ENCODE measurements around the gene VAMP5. TPM values are rescaled to one million over a fixed set of nuclear protein-coding genes. Genes with fewer than 3 reads are reported as not detected.

VAMP5 gene
- total and polyA plus RNA-seq, 9 of the 15 experiments (the other 6 are each of a cell fraction or from before 2014, with no cell fraction given), result 0.54 to 1.9 (median 1.5) TPM; not detected in 2

DNA sequence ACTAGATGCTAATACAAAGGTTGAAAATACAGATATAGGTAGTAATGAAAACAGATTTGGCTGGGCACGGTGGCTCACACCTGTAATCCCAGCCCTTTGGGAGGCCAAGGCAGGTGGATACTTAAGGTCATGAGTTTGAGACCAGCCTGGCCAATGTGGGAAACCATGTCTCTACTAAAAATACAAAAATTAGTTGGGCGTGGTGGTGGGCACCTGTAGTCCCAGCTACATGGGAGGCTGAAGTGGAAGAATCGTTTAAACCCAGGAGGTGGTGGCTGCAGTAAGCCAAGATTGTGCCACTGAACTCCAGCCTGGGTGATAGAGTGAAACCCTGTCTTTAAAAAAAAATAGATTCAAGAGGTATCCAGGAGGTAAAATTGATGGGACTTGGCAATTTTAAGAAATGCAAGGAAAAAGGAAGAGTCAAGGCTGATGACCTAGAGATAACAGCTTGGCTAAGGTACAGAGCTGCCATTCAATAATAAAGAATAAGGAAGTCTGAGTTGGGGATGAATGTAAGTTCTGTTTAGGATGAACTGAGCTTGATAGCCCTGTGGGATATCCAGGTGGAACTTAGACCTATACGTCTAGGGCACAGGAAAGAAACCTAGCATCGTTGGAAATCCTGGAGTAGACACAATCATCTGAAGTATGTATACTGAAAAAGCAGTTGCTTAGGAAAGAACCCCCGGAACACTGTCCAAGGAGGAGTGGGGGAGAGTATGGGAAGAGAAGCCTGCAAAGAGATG is 36.2 kb upstream of the VAMP5 start:
- no peak for ATAC-seq
- in situ Hi-C loops (cut with MboI), result no loop called here
- H3K27ac ChIP-seq (ENCODE audit: extremely low read depth, low read depth, low read length), result no peak overlapping the region

More for the DNA sequence above, 36.2 kb upstream of the VAMP5 start:
- intact Hi-C loops (cut with micrococcal nuclease), result no loop called here
- POLR2A ChIA-PET, result interaction anchor here (0.6 to 24.3 kb wide), 22 partner anchors 3 to 221 kb away, joined by 3 to 1576 read pairs (median 5); partner anchors contain the start of genes CAPG, ELMOD3, GGCX and MAT2A
- H3K4me1 ChIP-seq (replicated peaks in 1 of 2; ENCODE audit: control insufficient read depth in 2 of 2, insufficient read depth in 2 of 2, low read length in 2 of 2), result peaks cover 0 to under 1% of the 10 kb centered on the region in 2 experiments; a peak in 2 of 5 replicates
- BruUV-seq (replicated peaks), result no TSS peak
- no peaks in the 10 kb centered on the region for H3K9me3 ChIP-seq (replicated peaks; ENCODE audit: control insufficient read depth, insufficient read depth, low read depth, low read length)
- WGBS (ENCODE audit: insufficient coverage, low coverage, missing lambda C conversion rate), result 59% methylated on average over 6 of the region's 6 CpGs
- no peaks in the 10 kb centered on the region for H3K27me3 ChIP-seq (ENCODE audit: control insufficient read depth in 2 of 2, insufficient read depth in 2 of 2, low read length in 2 of 2)
- peaks cover 4% of the 10 kb centered on the region for H3K79me2 ChIP-seq (ENCODE audit: control insufficient read depth, insufficient read depth, low read length)
- TF ChIP-seq MXI1 (IDR thresholded peaks at IDR 0.05; ENCODE audit: low read depth, low read length) (0 out of 2 replicates have a peak, but pooled peaks have one; percentile 21), RBM25 (IDR thresholded peaks at IDR 0.05; ENCODE audit: low read depth, low read length, severe bottlenecking) (no peak), HMGN3 (IDR thresholded peaks at IDR 0.05; ENCODE audit: borderline replicate concordance, extremely low read depth, insufficient read length, low read depth, low read length) (no peak), CHD2 (IDR thresholded peaks at IDR 0.05; ENCODE audit: low read depth, low read length) (0 out of 2 replicates have a peak, but pooled peaks have one; percentile 7), FOXA3 (CRISPR knock-in tag; conservative IDR thresholded peaks at IDR 0.05 in 1 of 2, IDR thresholded peaks at IDR 0.05 in 1 of 2) (no peak), ELF2 (CRISPR knock-in tag; IDR thresholded peaks at IDR 0.05) (0 out of 2 replicates have a peak, but pooled peaks have one; percentile 29), C11orf30 (IDR thresholded peaks at IDR 0.05; ENCODE audit: low read depth) (no peak)
- TF ChIP-seq, protein P1, sequence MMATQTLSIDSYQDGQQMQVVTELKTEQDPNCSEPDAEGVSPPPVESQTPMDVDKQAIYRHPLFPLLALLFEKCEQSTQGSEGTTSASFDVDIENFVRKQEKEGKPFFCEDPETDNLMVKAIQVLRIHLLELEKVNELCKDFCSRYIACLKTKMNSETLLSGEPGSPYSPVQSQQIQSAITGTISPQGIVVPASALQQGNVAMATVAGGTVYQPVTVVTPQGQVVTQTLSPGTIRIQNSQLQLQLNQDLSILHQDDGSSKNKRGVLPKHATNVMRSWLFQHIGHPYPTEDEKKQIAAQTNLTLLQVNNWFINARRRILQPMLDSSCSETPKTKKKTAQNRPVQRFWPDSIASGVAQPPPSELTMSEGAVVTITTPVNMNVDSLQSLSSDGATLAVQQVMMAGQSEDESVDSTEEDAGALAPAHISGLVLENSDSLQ (IDR thresholded peaks at IDR 0.05), result peak; percentile 52; the same call in 1 of the 2 replicates
- no peak overlapping the region for H2AFZ ChIP-seq (ENCODE audit: low read depth, low read length)
- peaks cover 6% of the 10 kb centered on the region for H4K20me1 ChIP-seq (replicated peaks; ENCODE audit: control insufficient read depth, insufficient read depth, low read length)
- CTCF ChIA-PET (ENCODE audit: low intra/inter-chr PET ratio), result no interaction called here
- no peak for FAIRE-seq
- no peaks in the 10 kb centered on the region for H3K9me1 ChIP-seq (ENCODE audit: control insufficient read depth, insufficient read depth, low read length)
- H3K4me2 ChIP-seq (ENCODE audit: insufficient read depth, low read length), result no peak overlapping the region
- no peak for DNase-seq (ENCODE audit: extremely low read depth in 1 of 4, low spot score in 3 of 4)
- peaks cover 72% of the 10 kb centered on the region for H3K36me3 ChIP-seq (ENCODE audit: control insufficient read depth, insufficient read depth, low read length)
- H3K9ac ChIP-seq (ENCODE audit: insufficient read depth in 1 of 2, low read depth in 2 of 2, low read length in 2 of 2), result no peak overlapping the region
- no peak overlapping the region for H3K4me3 ChIP-seq

All from K562 (cell line).